ENCODE measurements around the gene ASB13. TPM values are rescaled to one million over a fixed set of nuclear protein-coding genes. Genes with fewer than 3 reads are reported as not detected.

Gene ASB13
- total RNA-seq, 1 experiment from 2014 or later: 18.4 TPM

DNA sequence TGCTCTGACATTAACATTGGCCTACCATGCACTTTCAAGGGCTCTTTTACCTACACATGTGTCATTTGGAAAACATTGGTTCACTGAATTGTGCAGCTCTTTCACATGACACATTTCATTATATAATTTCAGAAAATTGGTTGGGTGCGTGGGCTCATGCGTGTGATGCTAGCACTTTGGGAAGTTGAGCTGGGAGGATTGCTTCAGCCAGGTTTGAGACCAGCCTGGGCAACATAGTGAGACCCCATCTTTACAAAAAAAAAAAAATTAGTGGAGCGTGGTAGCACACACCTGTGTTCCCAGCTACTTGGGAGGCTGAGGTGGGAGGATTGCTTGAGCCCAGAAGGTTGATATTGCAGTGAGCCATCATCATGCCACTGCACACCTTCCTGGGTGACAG lies 22.2 kb upstream of the ASB13 start:
- no TSS peak for BruUV-seq (replicated peaks)
- H3K27ac ChIP-seq (ENCODE audit: low read length): no peak overlapping the region
- peaks cover 9% of the 10 kb centered on the region for H3K4me1 ChIP-seq (ENCODE audit: control insufficient read depth, insufficient read depth, low read length)
- ChIA-PET CTCF (no interaction called here), POLR2A (no interaction called here)
- no peaks in the 10 kb centered on the region for H3K27me3 ChIP-seq (ENCODE audit: control insufficient read depth, insufficient read depth, low read length)
- in situ Hi-C loops (cut with HindIII; ENCODE audit: low pct_unique_long_range_greater_than_20kb, low sequenced_read_pairs) (no loop called here), intact Hi-C loops (cut with micrococcal nuclease; ENCODE audit: unreplicated experiment) (no loop called here)
- H3K4me3 ChIP-seq (ENCODE audit: low read depth in 2 of 2, low read length in 2 of 2): no peak overlapping the region
- no peak for TF ChIP-seq SIN3A (IDR thresholded peaks at IDR 0.05; ENCODE audit: borderline replicate concordance, insufficient read depth, low read depth, low read length)
- TF ChIP-seq POLR2AphosphoS5 (IDR thresholded peaks at IDR 0.05; ENCODE audit: low read depth, low read length): no peak
- TF ChIP-seq, protein P1, sequence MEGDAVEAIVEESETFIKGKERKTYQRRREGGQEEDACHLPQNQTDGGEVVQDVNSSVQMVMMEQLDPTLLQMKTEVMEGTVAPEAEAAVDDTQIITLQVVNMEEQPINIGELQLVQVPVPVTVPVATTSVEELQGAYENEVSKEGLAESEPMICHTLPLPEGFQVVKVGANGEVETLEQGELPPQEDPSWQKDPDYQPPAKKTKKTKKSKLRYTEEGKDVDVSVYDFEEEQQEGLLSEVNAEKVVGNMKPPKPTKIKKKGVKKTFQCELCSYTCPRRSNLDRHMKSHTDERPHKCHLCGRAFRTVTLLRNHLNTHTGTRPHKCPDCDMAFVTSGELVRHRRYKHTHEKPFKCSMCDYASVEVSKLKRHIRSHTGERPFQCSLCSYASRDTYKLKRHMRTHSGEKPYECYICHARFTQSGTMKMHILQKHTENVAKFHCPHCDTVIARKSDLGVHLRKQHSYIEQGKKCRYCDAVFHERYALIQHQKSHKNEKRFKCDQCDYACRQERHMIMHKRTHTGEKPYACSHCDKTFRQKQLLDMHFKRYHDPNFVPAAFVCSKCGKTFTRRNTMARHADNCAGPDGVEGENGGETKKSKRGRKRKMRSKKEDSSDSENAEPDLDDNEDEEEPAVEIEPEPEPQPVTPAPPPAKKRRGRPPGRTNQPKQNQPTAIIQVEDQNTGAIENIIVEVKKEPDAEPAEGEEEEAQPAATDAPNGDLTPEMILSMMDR (IDR thresholded peaks at IDR 0.05): no peak
- TF ChIP-seq, protein P2, sequence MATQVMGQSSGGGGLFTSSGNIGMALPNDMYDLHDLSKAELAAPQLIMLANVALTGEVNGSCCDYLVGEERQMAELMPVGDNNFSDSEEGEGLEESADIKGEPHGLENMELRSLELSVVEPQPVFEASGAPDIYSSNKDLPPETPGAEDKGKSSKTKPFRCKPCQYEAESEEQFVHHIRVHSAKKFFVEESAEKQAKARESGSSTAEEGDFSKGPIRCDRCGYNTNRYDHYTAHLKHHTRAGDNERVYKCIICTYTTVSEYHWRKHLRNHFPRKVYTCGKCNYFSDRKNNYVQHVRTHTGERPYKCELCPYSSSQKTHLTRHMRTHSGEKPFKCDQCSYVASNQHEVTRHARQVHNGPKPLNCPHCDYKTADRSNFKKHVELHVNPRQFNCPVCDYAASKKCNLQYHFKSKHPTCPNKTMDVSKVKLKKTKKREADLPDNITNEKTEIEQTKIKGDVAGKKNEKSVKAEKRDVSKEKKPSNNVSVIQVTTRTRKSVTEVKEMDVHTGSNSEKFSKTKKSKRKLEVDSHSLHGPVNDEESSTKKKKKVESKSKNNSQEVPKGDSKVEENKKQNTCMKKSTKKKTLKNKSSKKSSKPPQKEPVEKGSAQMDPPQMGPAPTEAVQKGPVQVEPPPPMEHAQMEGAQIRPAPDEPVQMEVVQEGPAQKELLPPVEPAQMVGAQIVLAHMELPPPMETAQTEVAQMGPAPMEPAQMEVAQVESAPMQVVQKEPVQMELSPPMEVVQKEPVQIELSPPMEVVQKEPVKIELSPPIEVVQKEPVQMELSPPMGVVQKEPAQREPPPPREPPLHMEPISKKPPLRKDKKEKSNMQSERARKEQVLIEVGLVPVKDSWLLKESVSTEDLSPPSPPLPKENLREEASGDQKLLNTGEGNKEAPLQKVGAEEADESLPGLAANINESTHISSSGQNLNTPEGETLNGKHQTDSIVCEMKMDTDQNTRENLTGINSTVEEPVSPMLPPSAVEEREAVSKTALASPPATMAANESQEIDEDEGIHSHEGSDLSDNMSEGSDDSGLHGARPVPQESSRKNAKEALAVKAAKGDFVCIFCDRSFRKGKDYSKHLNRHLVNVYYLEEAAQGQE (IDR thresholded peaks at IDR 0.05; ENCODE audit: insufficient read depth in 1 of 2, low read depth in 2 of 2, low read length in 1 of 2): no peak
- no peak for TF ChIP-seq TCF7L2 (IDR thresholded peaks at IDR 0.05; ENCODE audit: low read depth, low read length)
- no peaks in the 10 kb centered on the region for H3K9me3 ChIP-seq (ENCODE audit: control insufficient read depth, insufficient read depth, low read depth, low read length)
- DNase-seq (ENCODE audit: low read depth, low spot score) (no peak), ATAC-seq (no peak)
- H3K36me3 ChIP-seq (ENCODE audit: control insufficient read depth, insufficient read depth, low read length): peaks cover 3% of the 10 kb centered on the region

DNA sequence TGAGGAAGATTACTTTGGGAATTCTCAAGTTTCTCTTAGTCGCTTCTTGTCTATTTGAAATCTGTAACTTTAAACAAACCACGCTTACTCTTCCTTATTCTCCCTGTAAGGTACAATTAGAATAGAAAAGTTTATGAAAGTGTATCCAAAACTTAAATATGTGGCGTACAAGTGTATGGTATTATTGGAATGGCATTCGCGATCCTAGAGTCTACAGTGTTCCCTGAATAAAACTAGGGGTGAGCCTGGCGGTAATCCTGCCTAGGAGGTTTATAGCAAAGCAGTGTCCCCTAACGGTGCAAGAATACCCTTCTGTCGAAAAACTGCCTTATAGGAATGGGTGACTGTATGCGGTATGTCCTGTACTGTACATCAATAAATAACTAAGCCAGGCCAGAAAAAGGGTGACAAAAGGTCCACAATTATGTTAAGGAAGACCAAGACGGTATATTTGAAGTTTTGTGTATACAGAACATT lies 19.4 kb upstream of the ASB13 start:
- H3K27me3 ChIP-seq (ENCODE audit: control insufficient read depth, insufficient read depth, low read length): no peaks in the 10 kb centered on the region
- BruUV-seq (replicated peaks): TSS peak; percentile 64
- TF ChIP-seq, protein P2 (IDR thresholded peaks at IDR 0.05; ENCODE audit: insufficient read depth in 1 of 2, low read depth in 2 of 2, low read length in 1 of 2): no peak
- TF ChIP-seq POLR2AphosphoS5 (IDR thresholded peaks at IDR 0.05; ENCODE audit: low read depth, low read length) (no peak), TCF7L2 (IDR thresholded peaks at IDR 0.05; ENCODE audit: low read depth, low read length) (no peak), SIN3A (IDR thresholded peaks at IDR 0.05; ENCODE audit: borderline replicate concordance, insufficient read depth, low read depth, low read length) (no peak)
- TF ChIP-seq, protein P1 (IDR thresholded peaks at IDR 0.05): no peak; the same call in none of the 2 replicates
- H3K9me3 ChIP-seq (ENCODE audit: control insufficient read depth, insufficient read depth, low read depth, low read length): no peaks in the 10 kb centered on the region
- no peak for ATAC-seq
- ChIA-PET CTCF (no interaction called here), POLR2A (no interaction called here)
- peaks cover 3% of the 10 kb centered on the region for H3K36me3 ChIP-seq (ENCODE audit: control insufficient read depth, insufficient read depth, low read length)
- peak overlapping the region; percentile 68 to 69 for H3K4me3 ChIP-seq (ENCODE audit: low read depth in 2 of 2, low read length in 2 of 2)
- H3K27ac ChIP-seq (ENCODE audit: low read length): peak overlapping the region; percentile 68
- in situ Hi-C loops (cut with HindIII; ENCODE audit: low pct_unique_long_range_greater_than_20kb, low sequenced_read_pairs) (no loop called here), intact Hi-C loops (cut with micrococcal nuclease; ENCODE audit: unreplicated experiment) (no loop called here)
- DNase-seq (ENCODE audit: low read depth, low spot score): no peak
- H3K4me1 ChIP-seq (ENCODE audit: control insufficient read depth, insufficient read depth, low read length): peaks cover 9% of the 10 kb centered on the region
